GM19455 (cell line): ENCODE results near the gene ACTR5.

Source experiments
- ATAC-seq: cut with Tn5 transposase; IDR thresholded peaks from one replicate; pipeline ENCODE4 v1.9.1; 2021; ENCODE audit not compliant: unreplicated experiment

ACTR5 gene

GRCh38 chr20:38728911-38729642 lies 19.2 kb upstream of the ACTR5 start:
- no peak for ATAC-seq

GRCh38 chr20:38729767-38730166 lies 18.5 kb upstream of the ACTR5 start:
- no peak for ATAC-seq

GRCh38 chr20:38730167-38730988 lies 17.9 kb upstream of the ACTR5 start:
- no peak for ATAC-seq

GRCh38 chr20:38730989-38731737 lies 17.1 kb upstream of the ACTR5 start:
- no peak for ATAC-seq

GRCh38 chr20:38731738-38732113 lies 16.5 kb upstream of the ACTR5 start:
- no peak for ATAC-seq

- no peak for ATAC-seq
Measured at GRCh38 chr20:38732981-38733380, 15.3 kb upstream of the ACTR5 start.

GRCh38 chr20:38735172-38735571 lies 13.1 kb upstream of the ACTR5 start:
- ATAC-seq, result no peak

GRCh38 chr20:38737887-38738286 lies 10.4 kb upstream of the ACTR5 start:
- ATAC-seq, result no peak

GRCh38 chr20:38745757-38746156 lies 2.5 kb upstream of the ACTR5 start:
- no peak for ATAC-seq

GRCh38 chr20:38747495-38748096 lies 664 bp upstream of the ACTR5 start:
- ATAC-seq, result no peak

GRCh38 chr20:38748861-38749149 lies 545 bp downstream of the ACTR5 start:
- ATAC-seq, result peak; percentile 33

GRCh38 chr20:38751360-38751976 lies 3.2 kb downstream of the ACTR5 start:
- no peak for ATAC-seq

- no peak for ATAC-seq
Measured at GRCh38 chr20:38752029-38752428, 3.8 kb downstream of the ACTR5 start.

GRCh38 chr20:38754924-38755323 lies 6.7 kb downstream of the ACTR5 start:
- ATAC-seq, result no peak

GRCh38 chr20:38755324-38755910 lies 7.2 kb downstream of the ACTR5 start:
- no peak for ATAC-seq

GRCh38 chr20:38757145-38757775 lies 9.0 kb downstream of the ACTR5 start:
- no peak for ATAC-seq

- ATAC-seq, result no peak
Measured at GRCh38 chr20:38759106-38759505, 10.8 kb downstream of the ACTR5 start.

GRCh38 chr20:38760978-38761377 lies 12.7 kb downstream of the ACTR5 start:
- no peak for ATAC-seq

GRCh38 chr20:38762174-38762573 lies 13.9 kb downstream of the ACTR5 start:
- no peak for ATAC-seq

GRCh38 chr20:38763616-38764015 lies 15.4 kb downstream of the ACTR5 start:
- ATAC-seq, result no peak
